GM12864 (cell line): ENCODE results near the gene PRSS36.

Experiments used
- DNase-seq: peaks from one replicate; pipeline ENCODE4 v3.0.0-alpha.2; 2011; ENCODE audit warnings: low read depth
- H3K4me3 ChIP-seq: 2 replicates; pipeline ENCODE4 v1.5.1; 2011; ENCODE audit warnings: mild to moderate bottlenecking, low read depth, low read length, control low read depth
- TF ChIP-seq, protein P1 (sequence below): IDR thresholded peaks from 2 replicates; pipeline ENCODE4 v1.5.1; 2011; ENCODE audit warnings: low read depth, mild to moderate bottlenecking, moderate library complexity, low read length, control low read depth, inconsistent platforms; ENCODE audit errors: missing control alignments

PRSS36 gene

DNA sequence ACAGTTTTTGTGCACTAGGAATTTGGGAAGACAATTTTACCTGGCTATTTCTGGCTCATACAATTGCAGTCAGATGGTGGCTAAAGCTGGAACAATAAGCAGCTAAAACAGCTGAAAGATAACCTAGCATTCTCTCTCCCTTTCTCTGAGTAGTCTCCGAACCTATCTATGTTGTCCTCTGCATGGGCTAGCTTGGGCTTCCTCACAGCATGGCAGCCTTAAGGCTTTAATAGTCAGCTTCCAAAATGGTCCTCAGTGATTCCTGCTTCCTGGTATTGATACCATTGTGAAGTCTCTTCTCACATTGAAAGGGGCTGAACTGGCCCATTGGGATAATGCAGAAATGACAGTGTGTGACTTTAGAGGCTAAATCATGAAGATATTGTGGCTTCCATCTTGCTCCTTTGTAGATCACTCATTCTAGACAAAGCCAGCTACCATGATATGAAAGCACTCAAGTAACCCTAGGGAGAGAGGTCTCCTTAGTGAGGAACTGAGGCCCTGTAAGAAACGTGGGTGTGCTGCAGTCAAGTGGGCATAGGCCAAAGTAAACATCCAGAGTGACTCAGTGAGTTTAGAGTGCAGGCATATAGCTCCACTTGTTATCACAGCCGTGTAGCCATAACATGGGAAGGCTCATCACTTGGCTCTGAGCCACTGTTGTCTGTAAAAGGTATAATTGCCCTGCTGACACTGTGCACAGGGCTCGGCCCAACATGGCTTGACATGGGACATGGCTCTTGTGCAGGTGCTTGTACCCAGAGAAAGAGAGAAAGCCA lies 49.8 kb downstream of the PRSS36 start:
- no peak overlapping the region for H3K4me3 ChIP-seq
- DNase-seq = no peak
- TF ChIP-seq, protein P1, sequence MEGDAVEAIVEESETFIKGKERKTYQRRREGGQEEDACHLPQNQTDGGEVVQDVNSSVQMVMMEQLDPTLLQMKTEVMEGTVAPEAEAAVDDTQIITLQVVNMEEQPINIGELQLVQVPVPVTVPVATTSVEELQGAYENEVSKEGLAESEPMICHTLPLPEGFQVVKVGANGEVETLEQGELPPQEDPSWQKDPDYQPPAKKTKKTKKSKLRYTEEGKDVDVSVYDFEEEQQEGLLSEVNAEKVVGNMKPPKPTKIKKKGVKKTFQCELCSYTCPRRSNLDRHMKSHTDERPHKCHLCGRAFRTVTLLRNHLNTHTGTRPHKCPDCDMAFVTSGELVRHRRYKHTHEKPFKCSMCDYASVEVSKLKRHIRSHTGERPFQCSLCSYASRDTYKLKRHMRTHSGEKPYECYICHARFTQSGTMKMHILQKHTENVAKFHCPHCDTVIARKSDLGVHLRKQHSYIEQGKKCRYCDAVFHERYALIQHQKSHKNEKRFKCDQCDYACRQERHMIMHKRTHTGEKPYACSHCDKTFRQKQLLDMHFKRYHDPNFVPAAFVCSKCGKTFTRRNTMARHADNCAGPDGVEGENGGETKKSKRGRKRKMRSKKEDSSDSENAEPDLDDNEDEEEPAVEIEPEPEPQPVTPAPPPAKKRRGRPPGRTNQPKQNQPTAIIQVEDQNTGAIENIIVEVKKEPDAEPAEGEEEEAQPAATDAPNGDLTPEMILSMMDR = no peak

DNA sequence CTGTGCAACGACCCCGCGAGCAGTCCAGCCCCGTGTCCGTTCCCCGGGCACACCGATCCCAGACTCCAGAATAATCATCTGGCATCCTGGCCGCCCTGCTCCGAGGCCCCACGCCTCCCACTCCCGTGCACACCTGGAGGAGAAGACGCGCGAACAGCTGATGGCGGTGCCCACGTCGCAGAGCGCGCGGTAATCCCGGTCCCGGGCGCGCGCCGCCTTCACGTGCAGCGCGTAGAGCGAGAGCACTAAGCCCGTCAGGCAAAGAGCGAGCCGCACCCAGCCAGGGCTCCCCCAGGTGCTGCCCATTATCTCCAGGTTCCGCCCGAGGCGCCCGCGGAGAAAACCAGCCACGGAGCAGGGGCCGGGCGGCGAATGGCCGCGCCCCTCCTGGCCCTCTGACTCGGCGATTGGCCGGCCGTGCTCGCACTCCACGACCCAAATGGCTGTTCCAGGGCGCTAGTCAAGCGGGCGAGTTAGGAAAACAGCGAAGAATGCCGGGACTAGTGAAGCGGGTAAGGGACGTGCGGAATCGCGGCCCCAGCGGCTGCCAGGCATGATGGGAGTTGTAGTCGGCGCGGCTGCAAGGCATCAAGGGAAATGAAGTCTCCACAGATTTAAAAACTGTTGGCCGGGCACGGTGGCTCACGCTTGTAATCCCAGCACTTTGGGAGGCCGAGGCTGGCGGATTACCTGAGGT lies 55.3 kb downstream of the PRSS36 start, which contains the start of gene VKORC1:
Gene VKORC1 (minus strand): TSS at position 374 of the 697 bp plus-strand sequence. CDS start 68 bp downstream, at position 306.
- peak within 1 kb of the TSS; percentile 78 for H3K4me3 ChIP-seq
- DNase-seq = peak; percentile 90
- TF ChIP-seq, protein P1 = no peak

DNA sequence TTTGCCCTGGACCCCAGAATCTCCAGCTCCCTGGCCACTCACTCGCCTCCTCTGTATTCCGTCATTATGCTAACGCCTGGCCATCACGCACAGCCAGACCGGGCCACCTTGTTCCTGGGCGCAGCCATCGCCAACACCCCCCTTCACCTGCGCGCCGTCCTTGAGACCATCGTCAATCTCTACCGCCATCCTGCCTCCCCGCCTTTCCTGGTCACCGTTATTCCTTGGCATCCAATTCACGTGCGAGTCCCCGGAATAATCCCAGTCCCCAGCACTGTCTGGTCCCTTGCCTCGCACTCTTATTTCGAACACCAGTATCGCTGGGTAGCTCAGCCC lies 55.8 kb downstream of the PRSS36 start:
- peak overlapping the region; percentile 78 for H3K4me3 ChIP-seq
- DNase-seq = no peak
- TF ChIP-seq, protein P1 = no peak

DNA sequence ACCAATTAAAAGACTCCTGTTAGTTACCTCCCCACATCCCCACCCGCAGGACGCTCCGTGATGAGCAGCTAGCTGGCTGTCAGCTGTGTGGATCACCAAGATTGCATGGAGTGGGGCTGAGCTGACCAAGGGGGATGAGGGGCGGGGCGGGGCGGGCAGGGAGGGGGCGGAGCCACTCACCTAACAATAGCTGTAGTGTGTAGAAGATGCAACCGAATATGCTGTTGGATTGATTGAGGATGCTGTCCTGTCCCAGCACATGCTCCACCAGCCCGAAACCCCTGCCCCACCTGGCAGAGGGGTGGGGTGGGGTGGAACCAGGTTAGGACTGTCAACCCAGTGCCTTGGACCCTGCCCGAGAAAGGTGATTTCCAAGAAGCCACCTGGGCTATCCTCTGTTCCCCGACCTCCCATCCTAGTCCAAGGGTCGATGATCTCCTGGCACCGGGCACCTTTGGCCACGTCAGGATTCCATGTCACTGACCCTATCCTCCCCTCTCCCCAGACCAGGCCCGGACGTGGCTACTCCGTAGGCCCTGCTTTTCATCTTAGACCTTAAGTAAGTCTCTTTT lies 56.6 kb downstream of the PRSS36 start:
- DNase-seq = no peak
- H3K4me3 ChIP-seq = peak overlapping the region; percentile 78
- TF ChIP-seq, protein P1 = no peak

DNA sequence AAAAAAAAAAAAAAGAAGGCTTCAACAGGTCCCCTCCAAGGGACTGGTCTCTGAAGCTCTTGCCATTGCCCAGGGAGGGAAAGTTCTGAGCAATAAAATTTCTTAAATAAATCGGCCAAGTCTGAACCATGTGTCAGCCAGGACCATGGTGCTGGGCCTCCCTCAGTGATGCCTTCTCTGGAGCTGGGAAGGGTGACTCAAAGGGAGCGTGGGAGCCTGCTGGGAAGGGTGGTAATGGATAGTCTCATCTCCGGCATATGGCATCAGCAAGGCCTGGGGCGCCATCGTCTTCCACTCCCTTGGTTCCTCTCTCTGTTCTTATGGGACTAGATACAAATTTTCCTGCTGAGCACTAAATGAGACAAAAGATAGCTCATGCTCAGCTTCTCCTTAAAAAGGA lies 57.5 kb downstream of the PRSS36 start:
- TF ChIP-seq, protein P1 = no peak
- no peak for DNase-seq
- H3K4me3 ChIP-seq = no peak overlapping the region

DNA sequence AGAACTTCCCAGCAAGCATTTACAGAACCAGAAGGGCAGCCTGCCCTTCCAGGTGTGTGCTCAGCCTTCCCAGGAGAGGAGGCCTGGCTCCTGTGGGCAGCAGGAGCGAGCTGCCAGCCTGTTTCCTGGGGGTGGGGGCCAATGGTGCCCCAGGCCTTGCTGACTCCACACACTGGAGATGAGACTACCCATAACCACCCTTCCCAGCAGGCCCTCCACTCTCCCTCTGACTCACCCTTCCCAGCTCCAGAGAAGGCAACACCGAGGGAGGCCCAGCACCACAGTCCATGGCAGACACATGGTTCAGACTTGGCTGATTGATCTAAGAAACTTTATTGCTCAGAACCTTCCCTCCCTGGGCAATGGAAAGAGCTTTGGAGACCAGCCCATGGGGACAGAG lies 59.3 kb downstream of the PRSS36 start:
- TF ChIP-seq, protein P1 = no peak
- no peak overlapping the region for H3K4me3 ChIP-seq
- DNase-seq = no peak
